ENCODE data around the gene SMCO4. TPM values are rescaled to one million over a fixed set of nuclear protein-coding genes. Genes with fewer than 3 reads are reported as not detected.
A peak's percentile ranks its signal among the peaks of the same experiment; 100 is the strongest.

The SMCO4 gene
- total RNA-seq, 4 donors from 2014 or later: 24.8 to 93.0 (median 40.2) TPM

DNA sequence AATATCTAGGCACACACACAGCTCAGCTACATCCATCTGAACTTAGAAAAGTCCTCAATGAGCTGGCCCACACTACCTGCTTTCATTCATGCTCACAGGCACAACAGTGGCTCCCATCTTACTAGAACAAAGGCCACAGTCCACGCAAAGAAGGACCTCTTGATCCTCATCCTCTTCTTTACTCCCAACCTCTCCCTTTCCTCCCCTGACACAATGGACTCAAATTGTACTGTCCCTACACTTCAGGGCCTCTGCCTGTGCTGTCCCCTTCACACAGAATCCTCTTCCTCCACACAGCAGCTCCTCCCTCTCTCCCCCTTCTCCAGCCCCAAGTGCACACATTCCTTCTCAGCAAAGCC, 12.7 kb downstream of the SMCO4 start:
- no peak overlapping the region for H3K4me3 ChIP-seq
- TF ChIP-seq, protein P1, sequence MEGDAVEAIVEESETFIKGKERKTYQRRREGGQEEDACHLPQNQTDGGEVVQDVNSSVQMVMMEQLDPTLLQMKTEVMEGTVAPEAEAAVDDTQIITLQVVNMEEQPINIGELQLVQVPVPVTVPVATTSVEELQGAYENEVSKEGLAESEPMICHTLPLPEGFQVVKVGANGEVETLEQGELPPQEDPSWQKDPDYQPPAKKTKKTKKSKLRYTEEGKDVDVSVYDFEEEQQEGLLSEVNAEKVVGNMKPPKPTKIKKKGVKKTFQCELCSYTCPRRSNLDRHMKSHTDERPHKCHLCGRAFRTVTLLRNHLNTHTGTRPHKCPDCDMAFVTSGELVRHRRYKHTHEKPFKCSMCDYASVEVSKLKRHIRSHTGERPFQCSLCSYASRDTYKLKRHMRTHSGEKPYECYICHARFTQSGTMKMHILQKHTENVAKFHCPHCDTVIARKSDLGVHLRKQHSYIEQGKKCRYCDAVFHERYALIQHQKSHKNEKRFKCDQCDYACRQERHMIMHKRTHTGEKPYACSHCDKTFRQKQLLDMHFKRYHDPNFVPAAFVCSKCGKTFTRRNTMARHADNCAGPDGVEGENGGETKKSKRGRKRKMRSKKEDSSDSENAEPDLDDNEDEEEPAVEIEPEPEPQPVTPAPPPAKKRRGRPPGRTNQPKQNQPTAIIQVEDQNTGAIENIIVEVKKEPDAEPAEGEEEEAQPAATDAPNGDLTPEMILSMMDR (IDR thresholded peaks at IDR 0.05): no peak
- no peak for TF ChIP-seq POLR2A (IDR thresholded peaks at IDR 0.05)
- H3K27me3 ChIP-seq: no peaks in the 10 kb centered on the region
- no peaks in the 10 kb centered on the region for H3K9me3 ChIP-seq
- H3K4me1 ChIP-seq: peaks cover 0 to 42% (median 4%) of the 10 kb centered on the region in 4 donors
- H3K36me3 ChIP-seq: no peaks in the 10 kb centered on the region
- no peak for DNase-seq
- peak overlapping the region in 1 of 4 donors; percentile 73 for H3K27ac ChIP-seq

- peak overlapping the region; percentile 6 to 73 (median 32) for H3K27ac ChIP-seq
- TF ChIP-seq POLR2A (IDR thresholded peaks at IDR 0.05): no peak
- TF ChIP-seq, protein P1 (IDR thresholded peaks at IDR 0.05): no peak
- no peaks in the 10 kb centered on the region for H3K36me3 ChIP-seq
- H3K27me3 ChIP-seq: no peaks in the 10 kb centered on the region
- no peak for DNase-seq
- no peaks in the 10 kb centered on the region for H3K9me3 ChIP-seq
- H3K4me3 ChIP-seq: no peak overlapping the region
- H3K4me1 ChIP-seq: peaks cover 0 to 48% (median 5%) of the 10 kb centered on the region in 4 donors
These were observed 13.3 kb downstream of the SMCO4 start for GRCh38 chr11:93529707-93530467.

DNA sequence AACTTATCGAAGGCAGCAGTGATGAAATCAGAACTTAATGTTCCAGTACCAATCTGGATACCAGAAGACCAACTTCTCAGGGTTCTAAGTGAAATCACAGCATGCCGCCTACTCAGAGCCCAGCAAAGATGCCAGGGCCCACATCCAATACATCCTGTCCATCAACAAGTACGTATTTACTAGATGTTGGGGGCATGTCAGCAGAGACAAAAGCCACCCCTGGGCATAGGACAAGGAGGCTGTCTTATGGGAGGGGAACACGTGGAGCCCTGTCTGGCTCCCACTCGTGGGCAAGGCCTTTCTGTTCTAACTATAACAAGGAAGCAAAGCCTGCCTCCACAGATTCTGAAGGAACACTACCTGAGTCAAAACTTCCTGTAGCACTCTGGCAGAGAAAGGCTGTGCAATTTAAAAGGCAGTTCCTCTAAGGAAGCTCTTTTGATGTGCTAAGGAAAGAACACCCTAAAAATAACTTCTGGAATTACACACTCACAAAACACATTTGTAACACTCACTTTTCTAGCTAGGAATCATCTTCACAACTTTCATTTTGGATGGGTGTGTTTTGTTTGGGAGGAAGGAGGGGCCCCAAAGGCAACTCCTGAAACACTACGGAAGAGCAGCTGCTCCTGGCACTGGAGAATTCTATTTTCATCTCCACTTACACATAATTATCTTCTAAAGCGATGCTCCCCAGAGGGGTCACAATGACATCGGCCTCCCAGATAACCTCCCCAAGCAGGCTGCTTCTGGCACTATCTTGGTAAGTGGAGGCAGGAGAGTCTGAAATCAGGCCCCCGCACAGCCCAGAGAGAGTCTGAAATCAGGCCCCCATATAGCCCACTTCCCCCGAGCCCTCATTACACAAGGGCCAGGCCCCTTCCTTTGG, 14.2 kb downstream of the SMCO4 start:
- Histone ChIP-seq H3K4me1 (peaks cover 0 to 54% (median 5%) of the 10 kb centered on the region in 4 donors), H3K9me3 (no peaks in the 10 kb centered on the region), H3K27ac (peak overlapping the region; percentile 6 to 73 (median 32)), H3K36me3 (no peaks in the 10 kb centered on the region), H3K27me3 (no peaks in the 10 kb centered on the region), H3K4me3 (no peak overlapping the region)
- DNase-seq: no peak
- TF ChIP-seq, protein P1 (IDR thresholded peaks at IDR 0.05): no peak
- no peak for TF ChIP-seq POLR2A (IDR thresholded peaks at IDR 0.05)

GRCh38 chr11:93528252-93528651, 14.9 kb downstream of the SMCO4 start:
- TF ChIP-seq, protein P1 (IDR thresholded peaks at IDR 0.05): no peak
- TF ChIP-seq POLR2A (IDR thresholded peaks at IDR 0.05): no peak
- H3K27ac ChIP-seq: peak overlapping the region in 2 of 4 donors; percentile 6 to 73
- H3K9me3 ChIP-seq: no peaks in the 10 kb centered on the region
- H3K4me3 ChIP-seq: no peak overlapping the region
- H3K36me3 ChIP-seq: no peaks in the 10 kb centered on the region
- no peaks in the 10 kb centered on the region for H3K27me3 ChIP-seq
- peaks cover 0 to 54% (median 5%) of the 10 kb centered on the region in 4 donors for H3K4me1 ChIP-seq
- DNase-seq: no peak

DNA sequence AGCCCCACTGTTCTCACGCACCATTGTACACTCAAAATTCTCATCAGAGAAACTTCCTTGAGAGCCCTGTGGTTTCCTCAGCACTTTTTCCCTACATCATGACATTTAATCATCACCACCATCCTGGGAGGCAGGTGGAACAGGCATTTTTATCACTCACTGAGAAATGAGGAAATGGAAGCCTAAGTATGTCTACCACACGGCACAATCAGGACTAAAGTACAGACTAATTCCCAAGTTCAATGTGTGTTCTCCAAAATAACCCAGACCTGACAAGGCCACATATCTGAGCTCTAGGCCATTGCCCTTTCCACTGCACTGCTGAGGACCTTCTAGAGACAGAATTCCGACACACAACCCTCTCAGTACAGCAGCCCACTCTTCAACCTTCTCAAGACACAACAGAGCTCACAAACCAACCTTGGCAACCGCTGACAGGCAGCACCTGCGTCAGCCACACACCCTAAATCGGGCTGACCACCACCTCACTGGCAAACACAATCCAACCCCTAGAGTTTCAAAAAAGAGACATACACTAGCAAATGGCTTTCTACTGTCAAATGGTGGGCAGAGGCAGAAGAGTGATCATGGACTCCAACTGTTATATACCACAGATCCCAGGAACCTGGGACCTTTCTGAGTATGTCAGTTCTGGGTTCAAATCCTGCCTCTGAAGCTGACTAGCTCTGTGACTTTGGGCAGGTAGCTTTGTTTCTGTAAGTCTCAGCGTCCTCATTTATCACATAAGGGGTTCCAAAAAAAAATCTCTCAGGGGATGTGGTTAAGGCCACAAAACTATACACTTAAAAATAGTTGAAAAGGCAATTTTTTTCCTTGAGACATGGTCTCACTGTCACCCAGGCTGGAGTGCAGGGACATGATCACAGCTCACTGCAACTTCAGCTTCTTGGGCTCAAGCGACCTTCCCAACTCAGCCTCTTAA, 16.3 kb downstream of the SMCO4 start:
- Histone ChIP-seq H3K4me3 (no peak overlapping the region), H3K36me3 (no peaks in the 10 kb centered on the region), H3K9me3 (no peaks in the 10 kb centered on the region), H3K4me1 (peaks cover 0 to 54% (median 5%) of the 10 kb centered on the region in 4 donors), H3K27ac (peak overlapping the region in 3 of 4 donors; percentile 31 to 52 (median 34)), H3K27me3 (no peaks in the 10 kb centered on the region)
- TF ChIP-seq, protein P1 (IDR thresholded peaks at IDR 0.05): no peak
- DNase-seq: no peak

Measured in Peyer's patch (tissue), 4 donors.